Panc1 (cell line): ENCODE data around the gene HOMER2. TPM values are rescaled to one million over a fixed set of nuclear protein-coding genes. Genes with fewer than 3 reads are reported as not detected.
A peak's percentile ranks its signal among the peaks of the same experiment; 100 is the strongest.
"Not testable (repeated sequence)": the region's sequence is repeated elsewhere in the genome, so short reads cannot be mapped to it uniquely, and the experiment has no call there.

ENCODE experiments used
- ATAC-seq: fragments of 200-7000 bp; cut with Tn5 transposase; 2 replicates; pipeline ENCODE4 v1.9.1; 2020; ENCODE audit warnings: mild to moderate bottlenecking, moderate library complexity
- Bru-seq: library from RNA; stranded (reverse); fragments of 400-500 nt; gene quantifications from one replicate; lab custom pipeline; 2021; lab: Mats Ljungman, UMichigan
- BruChase-seq, 2 experiments: library from RNA; stranded (reverse); fragments of 400-500 nt; gene quantifications; one replicate each; lab custom pipeline; 2021; lab: Mats Ljungman, UMichigan
- BruUV-seq: library from RNA; stranded (reverse); fragments of 400-500 nt; replicated peaks from 2 replicates; lab custom pipeline; 2021; lab: Mats Ljungman, UMichigan
- CTCF ChIA-PET: fragments of 300-600 bp; sonication (Branson Sonifier 250); formaldehyde crosslinking; loops from one replicate; lab custom pipeline; 2022; ENCODE audit warnings: antibody characterized with exemption; lab: Charles Lee
- POLR2A ChIA-PET: fragments of 300-600 bp; sonication (Branson Sonifier 250); formaldehyde crosslinking; loops from one replicate; lab custom pipeline; 2022; ENCODE audit warnings: antibody characterized with exemption; lab: Charles Lee
- DNase-seq: peaks from one replicate; pipeline ENCODE4 v3.0.0-alpha.2; 2010; ENCODE audit warnings: low read depth, low spot score
- H3K27ac ChIP-seq: 2 replicates; pipeline ENCODE4 v1.5.1; 2011; ENCODE audit warnings: mild to moderate bottlenecking, low read length, inconsistent platforms
- H3K27me3 ChIP-seq: fragments of 200-500 bp; sonication (Bioruptor generic); 2 replicates; pipeline ENCODE4 v1.6.0; 2014; ENCODE audit warnings: low read length, inconsistent platforms; ENCODE audit not compliant: control insufficient read depth, insufficient read depth
- H3K36me3 ChIP-seq: fragments of 200-500 bp; sonication (Bioruptor generic); 2 replicates; pipeline ENCODE4 v1.5.1; 2014; ENCODE audit warnings: inconsistent platforms, mild to moderate bottlenecking, low read length, moderate library complexity; ENCODE audit not compliant: control insufficient read depth, insufficient read depth
- H3K4me1 ChIP-seq: 2 replicates; pipeline ENCODE4 v1.5.1; 2011; ENCODE audit warnings: inconsistent platforms, mild to moderate bottlenecking, low read length, moderate library complexity; ENCODE audit not compliant: control insufficient read depth, insufficient read depth
- H3K4me3 ChIP-seq, 2 experiments: 2 replicates each; pipeline ENCODE4 v1.5.1; 2011 to 2012; ENCODE audit warnings: low read depth in 2 of 2, low read length in 2 of 2, mild to moderate bottlenecking in 2 of 2, inconsistent platforms in 1 of 2, moderate library complexity in 1 of 2
- H3K9me3 ChIP-seq: fragments of 200-500 bp; sonication (Bioruptor generic); 2 replicates; pipeline ENCODE4 v1.5.1; 2014; ENCODE audit warnings: low read depth, mild to moderate bottlenecking, inconsistent platforms, low read length, moderate library complexity; ENCODE audit not compliant: control insufficient read depth, insufficient read depth
- CTCF ChIP-seq: fragments of 450-650 bp; IDR thresholded peaks from 2 replicates; pipeline ENCODE4 v1.5.1; 2017; ENCODE audit warnings: mild to moderate bottlenecking
- POLR2AphosphoS5 ChIP-seq: IDR thresholded peaks from 2 replicates; pipeline ENCODE4 v1.6.1; 2012; ENCODE audit warnings: mild to moderate bottlenecking, low read depth, low read length, moderate library complexity
- REST ChIP-seq, 2 experiments: IDR thresholded peaks; 2 replicates each; pipeline ENCODE4 v1.6.1; 2011 to 2012; ENCODE audit warnings: low read depth in 2 of 2, control low read depth in 1 of 2, low read length in 1 of 2, mild to moderate bottlenecking in 1 of 2, moderate library complexity in 1 of 2; ENCODE audit not compliant: insufficient read depth in 1 of 2
- SIN3A ChIP-seq: IDR thresholded peaks from 2 replicates; pipeline ENCODE4 v1.6.1; 2012; ENCODE audit warnings: low read depth, mild to moderate bottlenecking, low read length, moderate library complexity, borderline replicate concordance; ENCODE audit not compliant: insufficient read depth
- TCF7L2 ChIP-seq: IDR thresholded peaks from 2 replicates; pipeline ENCODE4 v1.6.1; 2011; ENCODE audit warnings: mild to moderate bottlenecking, low read depth, low read length, inconsistent platforms
- in situ Hi-C: cut with HindIII; loops from 2 replicates; pipeline ENCODE4 v1.10.0; 2016; ENCODE audit warnings: low sequenced_read_pairs, low pct_unique_long_range_greater_than_20kb
- intact Hi-C: fragments of 100-400 bp; cut with micrococcal nuclease; formaldehyde crosslinking; loops from one replicate; pipeline ENCODE4 v1.10.0; 2022; ENCODE audit not compliant: unreplicated experiment
- long read RNA-seq: library from polyadenylated mRNA; unstranded; transcript quantifications from one replicate; pipeline ENCODE4 v2.0.0, GENCODE V29; 2021; ENCODE audit not compliant: unreplicated experiment
- polyA plus RNA-seq: library from polyadenylated mRNA; unstranded; fragments of >200 nt; gene quantifications from one replicate; pipeline ENCODE4 v1.2.1, GENCODE V29; 2012; ENCODE audit warnings: missing spikeins; ENCODE audit not compliant: insufficient read length
- total RNA-seq: library from RNA; stranded (reverse); gene quantifications from one replicate; pipeline ENCODE4 v1.2.1, GENCODE V29; 2021; ENCODE audit not compliant: unreplicated experiment

The HOMER2 gene
- total RNA-seq (35.9 TPM), Bru-seq, nascent RNA (percentile 59 among the genes with signal in this experiment), BruChase-seq, experiment 1, labeled RNA remaining after a 2-hour chase (percentile 57 among the genes with signal in this experiment), BruChase-seq, experiment 2, labeled RNA remaining after a 6-hour chase (percentile 64 among the genes with signal in this experiment)
- 39.5 TPM for polyA plus RNA-seq
- long read RNA-seq, transcript HOMER2-201 (9 exons, 1,990 nt), result minor isoform, 8 of 67 reads
- long read RNA-seq, transcript HOMER2-202 (9 exons, 1,950 nt), result major isoform, 43 of 67 reads
- long read RNA-seq, partial matches to known transcripts, result 5 of 67 reads
- long read RNA-seq, other reads (novel, unspliced or antisense), result 9 of 67 reads

- TF ChIP-seq SIN3A (0 out of 2 replicates have a peak, but pooled peaks have one; percentile 14), CTCF (no peak), REST (IDR thresholded peaks at IDR 0.05; ENCODE audit: insufficient read depth in 1 of 2, low read depth in 2 of 2, low read length in 1 of 2) (no peak), POLR2AphosphoS5 (no peak), TCF7L2 (no peak)
- H3K27me3 ChIP-seq, result no peaks in the 10 kb centered on the region
- peak within 1 kb of the TSS; percentile 81 for H3K27ac ChIP-seq
- H3K36me3 ChIP-seq, result no peaks in the 10 kb centered on the region
- ChIA-PET CTCF (no interaction called here), POLR2A (no interaction called here)
- no TSS peak for BruUV-seq
- intact Hi-C loops (no loop called here), in situ Hi-C loops (no loop called here)
- DNase-seq, result no peak
- H3K4me3 ChIP-seq, result peak within 1 kb of the TSS; percentile 69 to 71
- ATAC-seq, result peak; percentile 92
- peaks cover 15% of the 10 kb centered on the region for H3K4me1 ChIP-seq
- H3K9me3 ChIP-seq, result no peaks in the 10 kb centered on the region
Measured at GRCh38 chr15:82952158-82953081, at the start of gene HOMER2. Gene HOMER2 (minus strand): TSS chr15:82952720. CDS start chr15:82952535, 185 bp downstream.

GRCh38 chr15:83000672-83001031 lies 48.1 kb upstream of the HOMER2 start:
- H3K9me3 ChIP-seq, DNase-seq, BruUV-seq, H3K4me1 ChIP-seq, CTCF ChIA-PET, POLR2A ChIA-PET, in situ Hi-C loops, H3K36me3 ChIP-seq, H3K27ac ChIP-seq, H3K27me3 ChIP-seq: not testable (repeated sequence)
- H3K4me3 ChIP-seq, result peak overlapping the region in 1 of 2 experiments; percentile 52; a peak in 1 of 4 replicates
- intact Hi-C loops, result loop anchor here (2.0 kb wide), 2 partner anchors 150 to 460 kb away; partner anchors contain the start of gene RPS17
- peak; percentile 50 for TF ChIP-seq CTCF
- peak; percentile 47 for ATAC-seq
